Putamen (tissue), 1 donor: ENCODE measurements around the gene CNOT10.
"Not testable (repeated sequence)": the region's sequence is repeated elsewhere in the genome, so short reads cannot be mapped to it uniquely, and the experiment has no call there.

ENCODE experiments used
- DNase-seq: peaks from one replicate; pipeline ENCODE4 v3.0.0-alpha.2; 2016; ENCODE audit warnings: low spot score

The CNOT10 gene

DNA sequence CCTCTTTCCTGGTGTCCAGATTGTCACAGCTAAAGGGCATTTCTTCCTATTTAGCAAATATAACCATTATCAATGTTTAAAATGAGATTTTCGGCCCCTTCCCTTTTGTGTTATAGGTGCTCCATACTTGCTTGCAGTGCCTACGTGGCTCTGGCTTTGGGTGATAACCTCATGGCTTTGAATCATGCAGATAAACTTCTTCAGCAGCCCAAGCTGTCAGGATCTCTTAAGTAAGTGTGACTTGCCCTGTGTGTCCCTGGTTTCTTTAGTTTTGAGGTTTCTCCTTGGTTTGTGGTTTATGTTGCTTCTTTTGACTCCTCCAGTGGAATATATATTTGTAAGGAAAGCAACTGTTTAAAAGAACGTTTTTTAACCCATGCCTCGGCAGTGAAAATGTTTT is 74.4 kb downstream of the CNOT10 start:
- no peak for DNase-seq

DNA sequence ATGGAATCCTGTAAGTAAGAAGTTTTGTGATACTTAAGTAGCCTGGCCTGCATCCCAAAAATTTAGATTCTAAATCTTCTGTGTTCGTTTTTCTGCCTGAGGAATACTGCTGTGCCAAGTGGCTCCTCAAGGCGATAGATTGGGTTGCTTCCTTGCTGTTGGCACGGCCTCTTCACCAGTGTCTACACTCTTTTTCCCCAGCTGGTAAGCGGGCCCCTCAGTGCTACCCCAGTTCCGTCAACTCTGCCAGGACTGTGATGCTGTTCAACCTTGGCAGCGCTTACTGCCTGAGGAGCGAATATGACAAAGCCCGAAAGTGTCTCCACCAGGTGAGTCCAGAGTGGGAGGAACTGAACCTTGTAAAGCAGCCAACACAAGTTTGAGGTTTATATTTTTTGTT is 79.5 kb downstream of the CNOT10 start:
- no peak for DNase-seq

DNA sequence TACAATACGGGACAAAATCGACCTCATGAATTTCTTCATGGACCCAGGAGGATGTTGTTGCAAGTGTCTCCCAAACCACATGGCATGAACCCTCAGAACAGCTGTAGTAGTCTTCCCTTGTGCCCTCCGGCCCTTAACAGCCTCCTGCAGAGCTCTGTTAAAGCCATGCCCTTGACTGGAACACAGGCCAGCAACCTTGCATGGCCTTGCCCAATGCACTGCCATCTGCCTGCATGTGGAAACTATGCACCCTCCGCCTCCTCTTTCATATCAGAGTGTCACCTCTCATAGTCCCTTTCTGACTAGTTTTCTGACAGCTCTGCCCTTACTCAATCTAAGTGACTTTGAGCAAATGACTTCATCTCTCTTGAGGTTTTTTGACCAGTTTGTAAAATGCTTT is 93.4 kb downstream of the CNOT10 start:
- no peak for DNase-seq

DNA sequence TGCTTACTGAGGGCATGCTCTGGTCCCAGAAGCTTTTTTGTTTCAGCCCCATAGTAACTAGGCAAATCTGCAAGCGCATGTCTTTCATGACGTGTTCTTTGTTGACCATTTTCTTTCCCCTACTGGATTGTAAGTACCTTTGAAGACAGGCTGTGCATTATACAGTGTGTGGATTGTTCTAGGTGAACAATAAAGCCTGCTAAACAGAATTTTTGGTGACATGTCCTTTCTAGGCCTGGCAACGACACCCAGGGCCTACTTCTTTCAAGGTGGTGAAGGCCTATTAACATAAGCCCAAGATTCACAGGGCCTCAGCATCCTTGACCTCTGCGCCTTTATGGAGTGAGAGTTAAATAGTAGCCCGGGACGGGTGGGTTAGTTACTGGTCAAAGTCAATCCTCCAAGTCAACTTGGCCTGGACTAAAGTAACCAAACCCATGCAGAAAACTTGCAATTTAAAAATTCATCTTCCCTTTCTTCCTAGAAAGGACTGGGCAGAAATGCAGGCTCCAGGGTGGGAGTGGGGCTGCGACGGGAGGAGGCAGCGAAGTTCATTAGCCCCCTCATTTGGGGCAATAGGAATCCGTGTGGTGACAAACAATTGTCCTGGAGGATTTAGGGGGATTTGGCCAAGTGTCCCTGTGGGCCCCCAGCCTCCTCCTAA is 95.2 kb downstream of the CNOT10 start:
- DNase-seq, result no peak

DNA sequence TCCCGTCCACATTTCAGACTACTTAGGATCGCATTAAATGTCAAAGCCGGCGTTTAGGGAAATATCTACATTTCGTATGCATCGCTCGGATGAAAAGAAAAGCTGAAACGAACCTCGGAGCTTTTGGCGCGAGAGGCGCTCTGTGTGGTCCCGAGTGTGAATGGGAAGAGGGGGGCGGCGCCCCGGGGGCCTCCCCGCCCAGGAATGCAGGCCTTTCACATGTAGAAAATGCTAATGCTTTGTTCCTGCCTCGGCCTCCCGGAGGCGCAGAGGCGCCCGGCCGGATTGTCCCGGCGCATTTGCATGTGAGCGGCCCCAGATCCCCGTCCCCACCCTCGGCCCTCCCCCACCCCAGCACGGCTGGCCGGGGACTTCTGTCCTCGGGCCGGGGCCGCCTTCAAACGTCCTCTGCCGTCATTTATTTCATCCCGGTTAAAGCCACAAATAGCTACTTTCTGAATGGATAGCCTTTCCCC is 95.8 kb downstream of the CNOT10 start:
- no peak for DNase-seq

DNA sequence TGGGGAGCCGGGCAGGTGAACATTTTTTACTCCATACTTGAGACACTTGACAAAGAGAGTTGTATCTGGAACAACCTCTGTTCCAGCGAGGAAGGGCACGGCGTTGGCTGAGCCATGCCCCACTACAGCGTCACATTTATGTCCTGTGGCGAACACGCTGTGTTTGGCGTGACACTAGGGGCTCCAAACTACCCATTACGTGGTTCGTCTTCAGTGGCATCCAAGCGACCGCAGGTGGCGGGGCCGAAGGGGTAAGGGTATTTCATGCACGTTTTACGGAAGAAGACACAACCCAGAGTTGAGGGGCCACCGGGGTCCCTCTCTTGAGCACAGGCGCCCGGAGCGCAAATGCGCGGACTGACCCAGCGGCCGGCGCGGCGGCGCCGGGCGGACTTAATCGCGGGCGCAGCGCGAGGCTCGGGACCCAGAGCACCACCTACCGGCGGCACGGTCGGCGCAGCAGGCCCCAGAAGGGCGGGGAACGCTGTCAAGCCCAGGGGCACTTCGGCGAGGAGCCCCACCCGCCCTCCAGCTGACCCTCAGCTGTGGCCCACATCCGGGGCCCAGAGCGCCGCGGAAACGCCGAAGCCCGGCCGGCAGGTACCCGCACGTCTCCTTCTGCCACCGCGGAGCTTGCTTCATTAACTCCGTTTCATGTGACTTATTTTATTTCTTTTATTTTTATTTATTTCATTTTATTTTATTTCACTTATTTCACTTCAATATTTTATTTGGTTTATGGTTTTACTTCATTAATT is 96.4 kb downstream of the CNOT10 start:
- peak; percentile 40 for DNase-seq

DNA sequence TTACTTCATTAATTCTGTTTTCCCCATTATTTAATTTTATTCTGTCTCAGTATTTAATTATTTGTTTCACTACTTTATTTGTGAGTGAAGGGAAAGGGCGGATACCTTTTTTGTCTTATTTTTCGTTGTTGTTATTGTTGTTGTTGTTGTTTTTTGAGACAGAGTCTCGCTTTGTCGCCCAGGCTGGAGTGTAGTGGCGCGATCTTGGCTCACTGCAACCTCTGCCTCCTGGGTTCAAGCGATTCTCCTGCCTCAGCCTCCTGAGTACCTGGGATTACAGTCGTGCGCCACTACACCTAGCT is 96.9 kb downstream of the CNOT10 start:
- DNase-seq, result not testable (repeated sequence)

DNA sequence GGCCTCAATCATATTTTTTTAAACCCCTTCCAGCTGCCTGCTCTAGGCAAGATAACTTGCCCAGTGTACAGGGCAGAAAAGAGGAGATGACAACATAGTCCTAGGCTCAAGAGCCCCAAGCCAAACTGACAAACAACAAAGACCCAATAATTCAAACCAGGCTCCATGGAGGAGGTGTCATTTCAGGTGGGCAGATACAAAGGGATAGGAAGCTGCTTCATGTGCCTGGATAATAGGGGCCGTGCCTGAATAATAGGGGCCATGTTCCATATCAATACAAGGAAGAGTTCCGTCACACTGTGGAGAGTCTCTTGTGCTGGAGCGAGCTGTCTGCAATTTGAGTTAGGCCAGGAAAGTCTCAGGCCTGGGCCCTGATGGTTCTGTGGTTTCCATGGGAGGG is 97.4 kb downstream of the CNOT10 start:
- no peak for DNase-seq

DNA sequence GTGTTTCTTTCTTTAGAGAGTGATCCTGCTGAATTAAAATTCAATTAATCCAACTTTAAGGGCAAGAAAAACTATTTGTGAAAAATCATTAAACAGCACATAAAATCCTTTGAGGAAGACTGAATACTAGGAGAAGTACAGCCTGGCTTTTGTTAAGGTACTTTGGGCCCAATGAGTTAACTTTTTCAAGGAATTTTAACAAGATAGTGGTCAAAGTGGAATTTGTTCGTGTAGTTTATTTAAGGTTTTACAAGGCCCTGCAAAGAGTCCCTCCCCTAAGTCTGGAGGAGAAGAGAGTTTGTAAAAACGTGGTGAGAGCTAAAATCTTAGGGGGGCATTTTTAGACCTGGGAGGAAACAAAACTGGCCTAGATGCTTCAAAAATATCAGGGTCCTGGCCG is 106.8 kb downstream of the CNOT10 start:
- no peak for DNase-seq

DNA sequence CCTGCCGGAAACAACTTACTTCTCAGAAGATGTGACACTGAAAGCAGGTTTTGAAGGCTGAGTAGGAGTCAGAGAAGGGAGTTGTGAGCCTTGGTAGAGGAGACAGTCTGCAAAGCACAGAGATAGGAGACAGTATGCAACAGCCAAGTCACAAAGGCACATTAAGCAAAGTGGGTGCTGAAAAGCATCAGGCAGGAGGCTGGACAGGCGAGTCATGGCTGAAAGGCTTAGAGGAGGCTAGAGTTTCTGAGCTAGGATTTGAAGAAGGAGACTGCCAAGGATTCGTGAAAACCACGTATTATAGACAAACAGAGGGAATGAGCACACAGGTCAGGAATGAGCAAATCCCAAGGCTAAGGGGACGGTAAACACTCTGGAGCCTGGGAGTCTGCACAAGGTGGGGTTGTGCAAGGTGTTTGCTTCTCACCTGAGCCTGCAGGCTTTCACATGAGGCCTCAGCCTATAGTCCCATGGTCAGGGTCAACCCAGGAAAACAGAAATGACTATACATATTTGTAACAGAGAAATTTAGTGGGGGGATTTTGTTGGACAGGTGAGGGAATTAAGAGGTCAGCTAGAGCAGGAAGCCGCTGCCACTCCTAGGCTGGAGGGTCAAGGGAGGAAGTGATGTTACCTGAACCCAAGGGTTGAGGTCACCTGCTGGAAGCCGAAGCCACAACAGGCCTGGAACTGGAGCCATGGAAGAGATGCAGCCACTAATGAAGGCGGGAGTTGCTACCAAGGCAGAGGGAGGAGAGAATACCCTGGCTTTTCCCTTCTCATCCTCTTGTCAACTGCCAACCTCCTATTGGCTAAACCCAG is 109.7 kb downstream of the CNOT10 start:
- no peak for DNase-seq

DNA sequence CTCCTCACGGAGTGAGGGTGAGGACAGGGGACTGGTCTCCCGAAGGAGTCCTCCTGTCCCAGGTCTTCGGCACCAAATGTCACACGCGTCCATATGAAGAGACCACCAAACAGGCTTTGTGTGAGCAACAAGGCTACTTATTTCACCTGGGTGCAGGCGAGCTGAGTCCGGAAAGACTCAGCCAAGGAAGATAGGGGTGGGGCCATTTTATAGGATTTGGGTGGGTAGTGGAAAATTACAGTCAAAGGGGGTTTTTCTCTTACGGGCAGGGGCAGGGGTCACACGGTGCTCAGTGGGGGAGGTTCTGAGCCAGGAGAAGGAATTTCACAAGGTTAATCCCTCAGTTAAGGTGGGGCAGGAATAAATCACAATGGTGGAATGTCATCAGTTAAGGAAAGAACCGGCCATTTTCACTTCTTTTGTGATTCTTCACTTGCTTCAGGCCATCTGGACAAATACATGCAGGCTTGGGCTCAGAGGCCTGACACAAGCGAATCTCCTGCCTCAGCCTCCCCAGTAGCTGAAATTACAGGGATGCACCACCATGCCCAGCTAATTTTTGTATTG is 111.5 kb downstream of the CNOT10 start:
- DNase-seq, result not testable (repeated sequence)

DNA sequence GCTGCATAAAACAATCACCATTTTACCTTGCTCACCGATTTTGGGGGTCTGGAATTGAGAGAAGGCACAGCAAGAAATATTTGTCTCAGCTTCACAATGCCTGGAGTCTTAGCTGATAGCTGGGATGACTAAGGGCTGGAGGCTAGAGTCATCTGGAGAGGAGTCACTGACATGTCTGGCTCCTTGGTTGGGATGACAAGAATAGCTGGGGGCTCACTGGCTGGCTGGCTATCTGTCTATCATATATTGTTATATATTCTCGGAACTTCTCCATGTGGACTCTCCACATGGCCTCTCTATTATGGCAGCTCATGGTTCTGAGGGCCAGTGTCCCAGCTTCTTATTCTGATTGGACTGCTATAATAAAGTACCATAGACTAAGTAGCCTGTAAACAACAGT is 112.8 kb downstream of the CNOT10 start:
- DNase-seq, result no peak

DNA sequence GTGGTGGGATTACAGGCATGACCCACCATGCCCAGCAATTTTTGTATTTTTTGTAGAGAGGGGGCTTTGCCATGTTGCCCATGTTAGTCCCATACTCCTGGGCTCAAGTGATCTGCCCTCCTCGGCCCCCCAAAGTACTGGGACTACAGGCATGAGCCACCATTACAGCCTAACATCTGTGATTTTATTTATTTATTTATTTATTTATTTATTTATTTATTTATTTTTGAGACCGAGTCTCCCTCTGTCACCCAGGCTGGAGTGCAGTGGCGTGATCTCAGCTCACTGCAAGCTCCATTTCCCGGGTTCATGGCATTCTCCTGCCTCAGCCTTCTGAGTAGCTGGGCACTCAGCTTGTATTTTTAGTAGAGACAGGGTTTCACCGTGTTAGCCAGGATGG is 116.5 kb downstream of the CNOT10 start:
- DNase-seq, result not testable (repeated sequence)

DNA sequence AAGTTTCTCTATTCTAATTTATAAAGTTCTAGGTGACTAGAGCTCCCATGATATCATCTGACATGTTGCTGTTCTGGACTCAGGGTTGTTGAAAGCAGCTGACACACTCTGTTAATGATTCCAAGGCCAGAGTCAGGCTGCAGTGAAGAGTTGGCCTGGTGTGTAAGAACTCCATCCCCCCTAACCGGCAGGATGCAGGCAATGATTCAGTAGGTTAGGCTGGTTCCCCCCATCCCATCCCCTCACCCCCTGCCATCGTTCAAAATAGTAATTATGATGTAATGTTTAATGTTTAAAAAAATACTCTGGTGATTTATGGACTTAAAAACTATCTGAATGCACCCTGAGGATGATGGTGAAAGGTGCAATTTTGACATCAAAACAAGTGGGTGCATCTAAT is 128.2 kb downstream of the CNOT10 start:
- DNase-seq, result no peak

DNA sequence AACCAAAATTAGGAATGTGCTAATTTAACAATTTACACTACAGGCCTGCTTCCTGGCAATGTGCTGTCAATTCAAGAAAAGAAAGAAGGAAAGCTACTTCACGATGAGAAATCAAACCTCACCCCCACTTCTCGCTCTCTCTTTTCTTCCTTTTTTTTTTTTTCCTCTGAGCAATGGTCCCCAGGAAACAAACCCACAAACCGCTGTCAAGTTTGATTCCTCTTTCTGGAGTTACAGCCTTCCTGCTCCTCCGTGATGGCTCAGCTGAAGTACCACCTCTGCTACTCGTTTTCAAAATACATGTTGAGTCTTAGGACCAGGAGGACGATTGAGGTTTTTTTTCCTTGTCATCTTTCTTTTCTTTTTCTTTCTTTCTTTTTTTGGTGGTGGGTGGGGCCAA is 129.4 kb downstream of the CNOT10 start:
- DNase-seq, result no peak

DNA sequence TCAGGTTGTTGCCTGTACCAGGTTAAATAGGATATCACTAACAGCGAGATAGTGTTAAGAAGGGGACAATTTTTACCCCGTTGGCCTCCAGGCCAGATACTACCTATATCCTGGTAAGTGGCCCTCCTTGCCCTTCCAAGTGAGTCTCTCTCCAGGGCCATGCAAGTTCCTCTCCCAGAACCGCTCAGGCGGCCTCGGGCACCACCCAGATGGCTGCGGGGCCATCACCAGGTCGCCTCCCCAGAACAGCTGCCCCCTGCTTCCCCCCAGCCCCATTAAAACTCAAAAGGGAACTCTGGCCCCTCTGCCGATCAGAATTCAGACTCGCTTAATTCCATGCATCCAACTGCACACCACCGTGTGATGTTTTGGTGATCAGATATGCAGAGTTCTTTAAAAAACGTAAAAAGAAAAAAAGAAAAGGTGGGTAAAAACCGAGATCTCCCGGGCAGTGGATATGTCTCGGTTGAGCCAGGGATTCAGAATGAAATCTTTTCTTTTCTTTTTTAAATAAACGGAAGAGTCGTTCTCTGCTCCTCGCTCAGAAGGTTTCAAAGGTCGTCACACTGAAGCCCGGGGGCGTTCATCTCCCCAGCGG is 131.0 kb downstream of the CNOT10 start:
- no peak for DNase-seq

DNA sequence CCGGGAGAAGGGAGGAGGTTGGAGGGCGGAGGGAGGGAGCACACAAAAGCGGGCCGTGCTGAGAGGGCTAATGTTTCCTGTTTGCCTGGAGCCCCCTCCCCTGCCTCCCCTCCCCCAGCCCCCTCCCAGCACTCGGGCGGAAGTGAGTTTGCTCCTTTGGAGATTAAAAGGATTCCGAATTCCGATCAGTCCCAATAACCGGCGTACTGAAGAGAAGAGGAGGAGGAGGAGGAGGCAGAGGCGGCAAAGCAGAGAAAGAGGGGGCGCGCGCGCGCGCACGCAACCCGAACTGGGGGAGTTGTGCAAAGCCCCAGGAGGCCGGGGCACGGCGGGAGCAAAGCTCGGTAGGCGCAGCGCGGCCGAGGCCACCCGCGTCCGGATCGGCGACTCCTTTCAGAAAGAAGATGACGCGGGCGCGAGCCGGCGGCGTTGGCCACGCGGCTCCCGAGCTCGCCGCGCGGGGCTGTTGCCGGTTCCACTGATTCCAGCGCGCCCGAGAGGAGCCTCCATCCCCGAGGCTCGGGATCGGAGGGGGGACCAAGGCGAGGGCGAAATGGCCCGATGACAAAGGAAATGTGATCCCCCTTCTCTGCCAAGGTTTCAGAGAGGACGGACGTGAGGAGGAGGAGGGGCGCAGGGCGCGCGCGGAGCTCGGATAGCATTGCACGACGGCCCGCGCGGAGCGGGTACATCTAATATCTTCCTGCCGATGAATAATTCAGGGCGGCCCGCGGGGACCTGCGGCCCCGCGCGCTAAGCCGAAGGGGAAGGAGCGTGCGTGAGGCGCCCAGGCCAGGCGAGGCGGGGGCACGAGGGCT is 131.7 kb downstream of the CNOT10 start:
- DNase-seq, result peak; percentile 39

DNA sequence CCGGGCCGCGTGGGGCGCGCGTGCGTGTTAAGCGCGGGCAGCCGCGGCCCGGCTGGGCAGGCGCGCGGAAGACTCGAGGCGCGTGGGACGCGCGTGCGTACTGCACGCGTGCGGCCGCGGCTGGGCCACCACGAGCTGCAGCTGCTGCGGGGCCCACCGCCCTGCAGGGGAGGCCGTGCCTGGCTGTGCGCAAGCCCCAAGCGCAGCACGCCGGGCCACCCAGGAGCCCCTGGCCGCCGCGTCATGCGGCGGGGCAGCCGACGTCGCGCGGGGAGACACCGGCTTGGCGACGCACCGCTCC is 132.2 kb downstream of the CNOT10 start:
- DNase-seq, result no peak

DNA sequence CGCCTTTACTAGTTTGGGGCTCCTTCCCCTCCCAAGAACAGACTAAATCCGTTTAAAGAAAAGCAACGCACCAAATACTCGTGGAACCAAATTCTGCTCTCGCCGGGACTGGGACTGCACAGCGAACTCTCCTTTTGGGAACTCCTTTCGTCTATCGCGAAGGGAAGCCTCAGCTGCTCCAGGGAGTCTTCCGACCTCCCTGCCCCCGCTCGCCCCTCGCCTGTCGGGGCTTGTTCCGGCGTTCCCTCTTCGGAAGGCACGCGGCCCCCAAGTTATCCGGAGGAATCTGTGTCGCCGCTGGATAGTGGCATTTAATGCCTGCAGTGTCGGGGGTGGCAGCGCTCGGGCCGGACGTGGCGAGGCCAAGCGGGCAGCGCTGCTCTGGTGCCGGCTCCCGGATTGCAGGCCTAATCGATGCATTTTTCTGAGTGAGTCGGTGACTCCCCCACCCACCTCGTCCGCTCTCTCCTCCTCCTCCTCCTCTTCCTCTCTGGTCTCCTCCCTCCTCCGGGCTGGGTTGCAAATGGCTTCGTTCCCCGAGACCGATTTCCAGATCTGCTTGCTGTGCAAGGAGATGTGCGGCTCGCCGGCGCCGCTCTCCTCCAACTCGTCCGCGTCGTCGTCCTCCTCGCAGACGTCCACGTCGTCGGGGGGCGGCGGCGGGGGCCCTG is 132.7 kb downstream of the CNOT10 start, which contains the start of gene TRIM71:
TSS of gene TRIM71 (plus strand) at position 440 of the 671 bp plus-strand sequence. CDS start at position 524, 84 bp downstream.
- no peak for DNase-seq

DNA sequence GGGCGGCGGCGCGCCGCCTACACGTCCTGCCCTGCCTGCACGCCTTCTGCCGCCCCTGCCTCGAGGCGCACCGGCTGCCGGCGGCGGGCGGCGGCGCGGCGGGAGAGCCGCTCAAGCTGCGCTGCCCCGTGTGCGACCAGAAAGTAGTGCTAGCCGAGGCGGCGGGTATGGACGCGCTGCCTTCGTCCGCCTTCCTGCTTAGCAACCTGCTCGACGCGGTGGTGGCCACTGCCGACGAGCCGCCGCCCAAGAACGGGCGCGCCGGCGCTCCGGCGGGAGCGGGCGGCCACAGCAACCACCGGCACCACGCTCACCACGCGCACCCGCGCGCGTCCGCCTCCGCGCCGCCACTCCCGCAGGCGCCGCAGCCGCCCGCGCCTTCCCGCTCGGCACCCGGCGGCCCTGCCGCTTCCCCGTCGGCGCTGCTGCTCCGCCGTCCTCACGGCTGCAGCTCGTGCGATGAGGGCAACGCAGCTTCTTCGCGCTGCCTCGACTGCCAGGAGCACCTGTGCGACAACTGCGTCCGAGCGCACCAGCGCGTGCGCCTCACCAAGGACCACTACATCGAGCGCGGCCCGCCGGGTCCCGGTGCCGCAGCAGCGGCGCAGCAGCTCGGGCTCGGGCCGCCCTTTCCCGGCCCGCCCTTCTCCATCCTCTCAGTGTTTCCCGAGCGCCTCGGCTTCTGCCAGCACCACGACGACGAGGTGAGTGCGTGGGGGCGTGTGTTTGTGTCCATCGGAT is 133.4 kb downstream of the CNOT10 start:
- no peak for DNase-seq
